ENCODE measurements around the gene MRM1.

MRM1 gene

DNA sequence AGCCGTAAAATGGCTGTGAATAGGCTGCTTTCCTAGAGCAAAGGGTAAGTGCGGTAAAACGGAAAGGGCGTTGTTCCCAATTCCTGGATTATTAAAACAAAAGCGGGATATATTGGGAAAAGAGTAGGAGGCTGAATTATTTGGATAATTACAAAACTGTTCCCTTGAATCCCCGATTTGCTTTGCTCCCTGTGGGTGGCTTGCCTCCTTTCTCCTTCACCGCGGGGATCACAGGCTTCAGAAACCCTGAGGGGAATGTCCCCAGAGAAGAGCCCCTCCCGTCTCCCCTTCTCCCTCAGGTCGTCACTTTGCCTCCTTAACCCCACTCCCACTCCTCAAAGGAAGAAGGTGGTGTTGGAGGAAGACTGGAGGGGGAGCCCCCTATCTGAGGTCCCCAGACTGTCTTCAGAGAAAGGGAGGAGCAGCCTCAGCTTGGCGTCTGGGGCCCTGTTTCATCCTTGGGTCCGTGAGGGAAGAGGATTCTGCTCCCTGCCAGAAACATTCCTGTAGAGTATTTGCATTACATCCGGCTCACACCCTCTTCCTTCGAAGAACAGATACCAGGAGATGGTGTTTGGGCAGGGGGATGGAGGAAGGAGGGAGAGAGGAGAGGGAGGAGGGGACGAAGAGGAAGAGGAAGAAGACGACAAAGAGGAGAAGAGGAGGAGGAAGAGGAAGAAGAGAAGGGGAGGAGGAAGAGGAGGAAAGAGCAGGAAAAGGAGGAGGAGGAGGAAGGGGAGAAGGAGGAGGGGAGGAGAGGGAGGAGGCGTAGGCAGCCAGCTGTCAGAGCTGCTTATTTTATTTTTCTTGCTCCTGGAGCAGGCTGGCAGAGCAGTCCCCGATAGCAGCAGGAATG is 31.8 kb downstream of the MRM1 start:
- no peak for DNase-seq (ENCODE audit: low read depth)

DNA sequence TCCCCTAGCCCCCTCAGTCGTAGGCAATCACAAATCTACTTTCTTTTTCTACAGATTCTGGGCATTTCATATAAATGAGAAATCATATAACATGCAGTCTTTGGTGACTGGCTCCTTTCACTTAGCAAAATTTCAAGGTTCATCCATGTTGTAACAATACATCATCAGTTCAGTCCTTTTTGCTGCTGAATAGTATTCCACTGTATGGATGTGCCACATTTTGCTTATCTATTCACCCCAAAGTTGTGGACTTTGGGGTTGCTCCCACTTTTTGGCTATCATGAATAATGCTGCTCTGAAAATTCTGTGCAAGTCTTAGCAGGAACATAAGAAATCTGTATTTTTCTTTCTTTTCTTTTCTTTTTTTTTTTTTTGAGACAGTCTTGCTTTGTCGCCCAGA is 39.0 kb downstream of the MRM1 start:
- no peak for DNase-seq (ENCODE audit: low read depth)

DNA sequence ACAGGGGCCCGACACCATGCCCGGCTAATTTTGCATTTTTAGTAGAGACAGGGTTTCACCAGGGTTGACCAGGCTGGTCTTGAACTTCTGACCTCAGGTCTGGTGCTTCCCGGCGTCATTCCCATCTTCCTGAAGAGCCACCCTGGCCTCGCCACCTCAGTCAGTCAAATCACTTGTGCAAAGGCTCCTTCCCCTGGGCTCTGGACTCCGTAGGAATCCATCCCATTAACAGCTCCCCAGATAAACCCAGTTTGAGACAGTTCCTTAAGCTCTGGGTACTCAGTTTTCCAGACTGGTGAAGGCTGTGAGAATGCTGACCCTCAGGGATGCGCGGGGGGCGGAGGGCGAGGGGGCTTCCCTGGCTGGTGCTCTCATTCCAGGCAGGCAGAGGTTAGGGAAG is 39.5 kb downstream of the MRM1 start:
- no peak for DNase-seq (ENCODE audit: low read depth)

DNA sequence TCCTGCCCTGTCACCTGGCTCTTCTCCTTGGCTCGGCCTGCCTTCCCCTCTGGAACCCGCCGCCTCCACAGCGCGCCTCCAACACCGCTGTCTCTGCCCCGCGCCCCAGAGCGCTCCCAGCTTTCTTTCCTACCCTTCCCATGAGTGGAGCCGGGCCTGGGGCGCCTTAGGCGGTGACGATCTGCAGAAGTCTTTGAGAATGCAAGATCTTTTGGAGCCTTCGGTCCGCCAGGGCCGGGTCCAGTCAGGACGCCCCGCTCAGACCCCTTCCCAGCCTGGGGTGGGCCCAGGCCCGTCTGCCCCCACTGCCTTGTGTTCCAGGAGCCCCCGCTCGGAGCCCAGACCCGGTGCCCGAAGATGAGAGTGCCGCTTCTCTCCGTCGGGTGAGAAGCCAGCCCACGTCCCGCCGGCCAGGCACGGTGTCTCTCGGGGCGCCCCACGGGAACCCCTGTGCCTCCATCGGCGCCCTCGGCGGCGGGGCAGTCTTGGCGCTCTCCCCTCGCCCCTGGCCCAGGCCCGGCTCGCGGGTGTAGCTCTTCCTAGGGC is 40.0 kb downstream of the MRM1 start:
- DNase-seq (ENCODE audit: low read depth): no peak

DNA sequence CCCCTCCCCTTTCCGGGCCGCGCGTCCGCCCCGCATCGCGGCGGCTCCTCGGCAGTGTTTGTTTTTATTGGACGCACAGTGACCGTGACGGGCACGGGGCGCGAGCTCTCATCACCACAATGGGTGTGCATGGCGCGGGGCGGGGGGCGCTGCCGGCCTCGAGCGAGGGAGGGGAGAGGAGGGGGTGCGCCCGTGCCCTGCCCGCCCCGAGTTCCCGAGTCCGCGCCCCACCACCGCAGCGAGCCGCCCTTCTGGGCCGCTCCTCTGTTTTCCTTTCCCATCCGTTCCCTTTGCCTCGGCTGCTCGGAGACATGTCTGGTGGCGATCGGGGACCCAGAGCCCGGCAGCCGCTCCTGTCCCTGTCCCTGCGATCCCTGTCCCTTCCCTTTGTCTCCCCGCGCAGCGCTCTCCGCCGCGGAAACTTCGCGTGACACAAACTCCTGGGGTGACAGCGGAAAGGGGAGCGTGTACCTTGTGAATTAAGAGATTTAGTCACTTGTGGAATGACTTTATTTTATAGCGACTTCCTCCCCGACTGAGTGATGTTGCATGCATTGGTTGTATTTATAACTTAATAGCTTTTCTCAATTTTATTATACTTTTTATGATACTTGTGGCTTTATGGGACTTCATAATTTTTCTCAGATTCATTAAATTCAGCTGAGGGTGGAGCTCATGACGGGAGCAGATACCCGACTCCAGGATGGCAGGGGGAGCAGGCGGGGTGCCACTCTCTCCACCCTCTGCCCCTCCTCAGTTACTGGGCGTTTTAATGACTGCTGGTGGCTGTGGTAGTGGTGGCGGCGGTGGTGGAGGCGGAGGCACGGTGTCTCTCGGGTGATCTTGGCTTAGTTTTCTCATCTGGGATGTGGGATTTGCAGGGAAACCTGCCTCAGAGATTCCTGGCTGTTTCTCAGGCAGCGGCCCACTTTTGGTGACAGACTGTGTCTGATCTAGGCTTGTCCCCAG is 40.8 kb downstream of the MRM1 start:
- no peak for DNase-seq (ENCODE audit: low read depth)

DNA sequence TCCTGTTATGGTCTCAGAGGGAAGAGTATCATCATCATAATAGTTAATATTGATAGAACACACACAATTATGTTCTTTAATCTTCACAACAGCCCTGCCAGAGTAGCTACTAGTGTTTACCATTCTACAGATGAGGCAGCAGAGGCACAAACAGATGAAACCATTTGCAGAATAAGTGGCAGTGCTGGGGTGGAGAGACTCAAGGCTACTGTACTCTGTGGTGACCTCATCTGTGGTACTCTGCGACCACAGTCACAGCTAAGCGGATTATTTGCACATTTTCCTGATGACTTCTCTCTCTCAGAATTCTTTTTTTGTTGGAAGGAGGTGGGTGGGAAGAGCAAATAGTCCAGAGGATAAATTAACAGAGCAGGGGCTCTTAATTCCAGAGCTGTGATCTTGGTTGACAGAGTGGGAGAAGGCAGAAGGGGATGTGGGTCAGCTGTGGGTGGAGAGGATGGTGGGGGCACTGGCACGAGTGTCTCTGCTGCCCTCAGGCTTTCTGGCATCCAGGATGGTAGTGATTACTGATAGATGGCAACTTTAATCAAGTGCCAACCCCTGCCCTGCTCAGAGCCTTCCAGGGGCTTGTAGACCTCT is 41.8 kb downstream of the MRM1 start:
- no peak for DNase-seq (ENCODE audit: low read depth)

DNA sequence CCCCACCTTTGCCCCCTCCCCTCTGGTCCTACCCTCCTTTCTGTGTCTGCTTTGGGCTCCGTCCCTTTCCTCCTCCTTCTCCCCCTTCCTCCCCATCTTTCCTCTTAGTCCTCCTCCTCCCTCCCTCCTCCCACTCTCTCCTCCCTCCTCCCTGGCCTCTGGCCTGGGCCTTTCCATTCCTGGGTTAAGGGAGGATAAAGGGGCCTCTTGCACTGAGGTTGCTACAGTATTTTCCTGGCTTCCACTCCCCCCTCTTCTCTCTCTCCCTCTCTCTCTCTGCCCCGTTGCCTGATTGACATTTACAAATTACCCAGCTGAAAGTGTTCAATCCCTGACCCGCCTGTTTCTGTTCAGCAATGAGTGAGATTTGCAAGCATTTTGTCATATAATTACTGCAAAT is 44.0 kb downstream of the MRM1 start:
- no peak for DNase-seq (ENCODE audit: low read depth)

DNA sequence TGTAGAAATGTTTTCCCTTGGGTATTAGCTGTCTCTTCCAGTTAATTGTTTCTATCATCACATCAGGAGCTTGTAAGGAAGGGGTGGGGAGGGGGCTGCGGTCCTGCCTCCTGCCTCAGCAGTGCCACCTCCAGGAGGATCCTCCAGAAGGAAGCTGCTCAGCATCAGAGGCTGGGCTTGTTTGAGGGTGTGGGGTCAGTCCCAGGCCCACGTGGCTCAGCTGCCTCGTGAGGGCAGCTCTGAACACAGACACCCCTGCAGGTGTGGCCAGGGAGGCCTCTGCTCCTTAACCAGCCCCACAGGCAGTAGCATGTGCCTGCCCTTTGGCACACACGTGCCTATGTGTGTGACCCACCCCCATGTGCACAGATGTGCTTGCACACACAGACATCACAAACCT is 46.3 kb downstream of the MRM1 start:
- no peak for DNase-seq (ENCODE audit: low read depth)

DNA sequence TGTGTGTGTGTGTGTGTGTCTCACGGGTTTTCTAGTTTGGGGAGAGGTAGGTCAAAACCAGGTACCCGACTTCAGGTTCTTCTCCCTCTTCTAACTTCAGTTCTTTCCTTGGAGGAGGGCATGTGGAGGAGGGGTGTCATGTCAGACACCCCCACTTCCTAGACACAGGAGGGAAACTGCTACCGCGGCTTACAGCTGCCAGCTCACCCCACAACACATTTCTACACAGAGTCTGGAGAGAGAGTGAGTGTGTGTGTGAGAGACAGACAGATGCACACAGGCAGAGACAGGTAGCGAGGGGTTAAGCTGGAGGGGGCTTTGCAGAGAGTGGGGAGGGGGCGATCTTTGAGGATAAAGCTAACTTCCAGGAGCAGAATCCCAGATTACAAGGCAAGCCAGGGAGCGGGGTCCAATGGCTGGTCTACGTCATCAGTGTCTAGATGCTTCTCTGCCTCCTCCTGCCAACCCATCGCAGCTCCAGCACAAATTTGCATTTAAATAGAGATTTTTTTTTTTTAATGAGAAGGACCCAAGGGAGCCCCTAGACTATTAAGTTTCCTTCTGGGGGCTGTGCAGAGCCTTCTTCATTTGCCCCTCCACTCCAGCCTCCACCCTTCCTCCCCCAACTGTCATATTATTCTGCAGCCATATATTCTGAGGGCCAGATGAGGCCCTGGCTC is 48.9 kb downstream of the MRM1 start:
- no peak for DNase-seq (ENCODE audit: low read depth)

DNA sequence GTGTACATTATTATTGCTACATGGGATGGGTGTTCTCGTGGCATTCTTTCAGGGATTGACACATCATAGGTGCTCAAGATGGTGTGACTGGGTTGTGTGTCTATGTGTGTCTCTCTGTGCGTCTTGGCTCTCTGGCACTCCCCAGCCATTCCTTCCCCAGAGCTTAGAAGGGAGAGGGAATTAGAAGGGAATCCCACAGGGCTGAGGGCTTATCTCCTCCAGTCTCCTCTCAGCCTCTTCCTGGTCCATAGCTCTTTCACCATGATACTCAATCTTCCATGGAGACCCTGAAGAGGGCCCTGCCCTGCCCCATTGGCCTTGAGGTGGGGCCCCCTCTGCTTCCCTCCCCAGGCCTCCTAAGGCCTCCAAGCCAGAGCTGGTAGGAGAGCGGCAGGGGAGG is 52.0 kb downstream of the MRM1 start:
- DNase-seq (ENCODE audit: low read depth): no peak

DNA sequence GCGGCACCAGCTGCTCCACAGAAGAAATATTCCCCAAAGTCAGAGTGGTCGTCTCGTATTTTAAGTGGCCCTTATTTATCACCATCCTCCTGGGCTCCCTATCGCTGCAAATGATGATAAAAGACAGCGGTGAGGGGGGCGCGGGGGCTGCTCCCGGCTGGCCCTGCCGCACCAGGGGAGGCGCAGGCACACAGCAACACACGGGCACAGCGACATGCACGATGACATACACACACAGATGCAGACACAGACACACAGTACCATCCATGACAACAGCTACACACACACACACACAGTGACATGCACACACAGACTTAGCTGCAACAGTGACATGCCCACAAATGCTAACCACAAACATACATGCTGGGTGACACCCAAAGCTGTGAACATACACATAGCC is 52.5 kb downstream of the MRM1 start:
- no peak for DNase-seq (ENCODE audit: low read depth)

DNA sequence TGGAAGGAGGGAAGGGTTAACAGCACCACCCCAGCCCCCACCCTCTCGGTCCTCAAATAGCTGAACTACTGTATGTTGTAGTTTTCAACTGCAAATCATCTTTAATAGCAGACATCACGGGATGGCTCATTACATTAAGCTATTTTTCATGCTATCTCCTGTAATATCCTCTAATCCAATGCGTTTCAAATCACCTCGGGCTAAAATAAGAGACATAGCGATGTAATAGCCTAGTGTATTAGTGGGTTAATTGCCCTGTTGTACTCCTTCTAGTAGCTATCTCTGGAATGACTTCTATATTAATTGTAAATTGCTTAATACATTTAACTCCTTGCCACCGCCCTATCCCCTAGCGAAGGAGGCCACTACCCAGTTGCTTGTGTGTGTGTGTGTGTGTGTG is 54.3 kb downstream of the MRM1 start:
- DNase-seq (ENCODE audit: low read depth): no peak

DNA sequence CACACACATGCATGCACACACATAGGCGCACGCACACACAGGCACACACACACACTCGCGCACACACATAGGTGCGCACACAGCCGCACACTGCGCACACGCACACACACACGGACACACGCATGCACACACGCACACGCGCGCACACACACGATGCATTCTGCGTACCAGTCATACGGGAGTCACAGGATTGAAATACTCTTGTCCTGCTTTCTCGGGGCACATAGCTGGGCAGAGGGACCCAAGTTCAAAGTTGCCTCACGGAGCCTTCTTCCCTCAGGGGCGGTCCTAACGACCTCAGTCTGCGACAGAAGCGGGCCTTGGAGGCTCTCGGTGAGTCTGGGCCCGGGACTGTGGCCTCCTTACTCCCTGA is 56.0 kb downstream of the MRM1 start:
- DNase-seq (ENCODE audit: low read depth): no peak

DNA sequence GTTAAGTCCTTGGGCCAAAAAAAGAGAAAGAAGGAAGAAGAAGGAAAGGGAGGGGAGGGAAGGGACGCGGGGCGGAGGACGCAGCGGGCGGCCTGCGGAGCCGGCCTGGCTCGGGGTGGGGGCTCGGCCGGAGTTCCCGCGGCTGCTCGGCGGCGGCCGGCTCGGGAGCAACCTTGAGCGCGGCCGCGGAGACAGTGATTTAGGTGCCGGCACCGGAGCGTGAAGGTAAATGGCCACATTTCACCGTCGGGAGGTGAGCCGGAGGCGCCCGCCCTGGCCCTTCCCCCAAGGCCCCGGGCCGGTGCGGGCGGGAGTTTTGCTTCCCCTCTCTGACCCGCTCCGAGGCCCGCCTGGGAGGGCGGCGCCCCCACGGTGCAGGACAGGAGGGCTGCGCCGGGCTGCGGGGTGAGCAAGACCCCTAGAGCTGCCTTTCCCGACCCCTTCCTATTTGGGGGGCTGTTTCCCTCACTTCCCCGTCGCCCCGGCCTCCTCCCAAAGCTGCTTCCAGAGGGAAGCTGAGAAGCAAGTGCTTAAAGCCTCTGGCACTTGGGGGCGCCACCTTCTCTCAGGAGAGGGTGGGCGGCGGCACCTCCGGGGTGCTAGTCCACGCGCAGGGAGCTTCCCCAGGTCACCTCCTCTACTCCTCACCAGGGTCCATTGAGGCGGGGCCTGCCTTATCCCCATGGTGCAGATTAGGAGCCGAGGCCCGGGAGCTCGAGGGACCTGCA is 56.5 kb downstream of the MRM1 start:
- DNase-seq (ENCODE audit: low read depth): no peak

All from stimulated activated CD8-positive, alpha-beta memory T cell treated with anti-CD3 and anti-CD28 coated beads, Interleukin-15, amount 100 ng/mL, for 24 hours (primary cell).